AG10803 (cell line): ENCODE data around the gene GLCCI1.
"Not testable (repeated sequence)": the region's sequence is repeated elsewhere in the genome, so short reads cannot be mapped to it uniquely, and the experiment has no call there.

ENCODE experiments used
- DNase-seq: peaks from one replicate; pipeline ENCODE4 v3.0.0; 2010; ENCODE audit warnings: low read depth
- H3K4me3 ChIP-seq: 2 replicates; pipeline ENCODE4 v1.5.1; 2011; ENCODE audit warnings: mild to moderate bottlenecking, low read length, control low read depth
- CTCF ChIP-seq: conservative IDR thresholded peaks from 2 replicates; pipeline ENCODE4 v1.5.1; 2011; ENCODE audit warnings: mild to moderate bottlenecking, low read length, control low read depth, inconsistent platforms

GLCCI1 gene

DNA sequence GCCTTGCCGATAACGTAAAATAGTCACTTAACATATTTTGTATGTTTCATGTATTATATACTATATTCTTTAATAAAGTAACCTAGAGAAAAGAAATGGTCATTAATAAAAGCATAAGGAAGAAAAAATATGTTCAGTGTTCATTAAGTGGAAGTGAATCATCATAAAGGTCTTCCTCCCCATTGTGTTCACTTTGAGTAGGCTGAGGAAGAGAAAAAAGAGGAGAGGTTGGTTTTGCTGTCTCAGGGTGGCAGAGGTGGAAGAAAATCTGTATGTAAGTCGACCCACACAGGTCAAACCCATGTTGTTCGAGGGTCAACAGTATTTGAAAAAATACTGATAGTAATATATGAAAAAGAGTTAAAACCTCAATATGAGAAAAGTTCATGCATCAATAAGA lies 90.3 kb downstream of the GLCCI1 start:
- no peak overlapping the region for H3K4me3 ChIP-seq
- DNase-seq, result no peak
- TF ChIP-seq CTCF, result no peak

DNA sequence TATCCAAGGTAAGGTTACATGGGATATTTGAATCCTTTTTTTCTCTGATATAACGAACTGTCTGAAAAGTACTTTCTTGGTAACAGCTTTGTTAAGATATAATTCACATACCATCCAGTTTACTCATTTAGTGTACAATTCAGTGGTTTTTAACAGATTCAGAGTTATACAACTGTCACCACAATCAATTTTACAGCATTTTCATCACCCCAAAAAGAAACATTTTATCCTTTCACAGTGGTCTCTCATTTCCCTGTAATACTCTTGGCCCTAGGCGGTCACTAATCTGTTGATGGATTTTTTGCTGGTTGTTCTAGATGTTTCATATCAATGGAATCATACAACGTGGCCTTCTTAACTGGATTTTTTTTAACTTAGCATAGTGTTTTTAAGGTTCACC lies 91.6 kb downstream of the GLCCI1 start:
- H3K4me3 ChIP-seq, result no peak overlapping the region
- TF ChIP-seq CTCF, result no peak
- peak; percentile 4 for DNase-seq

GRCh38 chr7:8063300-8063699 lies 94.7 kb downstream of the GLCCI1 start:
- not testable (repeated sequence) for DNase-seq

GRCh38 chr7:8063706-8064297 lies 95.2 kb downstream of the GLCCI1 start:
- no peak overlapping the region for H3K4me3 ChIP-seq
- DNase-seq, result peak; percentile 38
- TF ChIP-seq CTCF, result no peak

More at GRCh38 chr7:8063300-8063699, 94.7 kb downstream of the GLCCI1 start:
- not testable (repeated sequence) for H3K4me3 ChIP-seq

DNA sequence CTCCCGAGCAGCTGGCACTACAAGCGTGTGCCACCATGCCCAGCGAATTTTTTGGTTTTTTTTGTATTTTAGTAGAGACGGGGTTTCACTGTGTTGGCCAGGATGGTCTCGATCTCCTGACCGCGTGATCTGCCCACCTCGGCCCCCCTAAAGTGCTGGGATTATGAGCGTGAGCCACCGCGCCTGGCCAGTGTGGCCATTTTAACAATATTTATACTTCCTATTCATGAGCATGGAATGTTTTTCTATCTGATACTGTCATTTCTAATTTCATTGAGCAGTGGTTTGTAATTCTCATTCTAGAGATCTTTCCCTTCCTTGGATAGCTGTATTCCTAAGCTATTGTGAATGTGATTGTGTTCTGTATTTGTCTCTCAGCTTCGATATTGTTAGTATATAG lies 96.2 kb downstream of the GLCCI1 start:
- no peak overlapping the region for H3K4me3 ChIP-seq
- DNase-seq, result no peak
- no peak for TF ChIP-seq CTCF

DNA sequence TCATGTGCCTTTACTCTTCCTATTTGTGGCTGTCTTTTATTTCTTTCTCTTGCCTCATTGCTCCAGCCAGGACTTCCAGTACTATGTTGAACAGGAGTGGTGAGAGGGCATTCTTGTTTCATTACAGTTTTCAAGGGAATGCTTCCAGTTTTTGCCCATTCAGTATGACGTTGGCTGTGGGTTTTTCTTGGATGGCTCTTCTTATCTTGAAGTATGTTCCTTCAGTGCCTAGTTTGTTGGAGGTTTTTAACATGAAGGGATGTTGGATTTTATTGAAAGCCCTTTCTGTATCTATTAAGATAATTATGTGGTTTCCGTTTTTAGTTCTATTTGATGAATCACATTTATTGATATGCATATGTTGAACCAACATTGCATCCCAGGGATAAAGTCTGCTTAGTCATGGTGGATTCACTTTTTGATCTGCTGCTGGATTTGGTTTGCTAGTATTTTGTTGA lies 96.8 kb downstream of the GLCCI1 start:
- TF ChIP-seq CTCF, result no peak
- no peak overlapping the region for H3K4me3 ChIP-seq
- DNase-seq, result peak; percentile 81

- DNase-seq, result no peak
- no peak overlapping the region for H3K4me3 ChIP-seq
- TF ChIP-seq CTCF, result no peak
These were observed 100.5 kb downstream of the GLCCI1 start for GRCh38 chr7:8068892-8069686.
